Activated T-helper 17 cell treated with anti-CD3 and anti-CD28 coated beads, Interleukin-2, amount 50 U/mL, for 72 hours (primary cell): ENCODE results near the gene CD84. TPM values are rescaled to one million over a fixed set of nuclear protein-coding genes. Genes with fewer than 3 reads are reported as not detected.
"Not testable (repeated sequence)": the region's sequence is repeated elsewhere in the genome, so short reads cannot be mapped to it uniquely, and the experiment has no call there.

ENCODE experiments used
- ATAC-seq: fragments of 150-1000 bp; cut with Tn5 transposase; replicated peaks from 2 replicates; pipeline ENCODE4 v1.10.0; 2021; ENCODE audit warnings: mild to moderate bottlenecking, moderate library complexity
- H3K27ac Mint-ChIP-seq: one replicate; pipeline ENCODE4 v1.8.0; 2022; ENCODE audit warnings: mixed read lengths
- H3K27me3 Mint-ChIP-seq: one replicate; pipeline ENCODE4 v1.8.0; 2022; ENCODE audit warnings: mixed read lengths
- H3K36me3 Mint-ChIP-seq: one replicate; pipeline ENCODE4 v1.8.0; 2022; ENCODE audit warnings: low read depth, mild to moderate bottlenecking, mixed read lengths
- H3K4me1 Mint-ChIP-seq: one replicate; pipeline ENCODE4 v1.8.0; 2022; ENCODE audit warnings: mixed read lengths
- H3K4me3 Mint-ChIP-seq: one replicate; pipeline ENCODE4 v1.8.0; 2022; ENCODE audit warnings: mild to moderate bottlenecking, mixed read lengths
- H3K9me3 Mint-ChIP-seq: one replicate; pipeline ENCODE4 v1.8.0; 2022; ENCODE audit warnings: mixed read lengths
- total RNA-seq, 2 donors: library from RNA; stranded (reverse); gene quantifications; one replicate each; pipeline ENCODE4 v1.2.3, GENCODE V29; 2022

Gene CD84
- total RNA-seq, 2 donors from 2014 or later, result 15.7 to 37.3 TPM

GRCh38 chr1:160605205-160605604, 25.9 kb upstream of the CD84 start:
- H3K27ac Mint-ChIP-seq, result peak overlapping the region; percentile 89
- peak overlapping the region; percentile 80 for H3K4me3 Mint-ChIP-seq
- no peak for ATAC-seq
- H3K4me1 Mint-ChIP-seq, result peaks cover 40% of the 10 kb centered on the region
- no peaks in the 10 kb centered on the region for H3K27me3 Mint-ChIP-seq
- H3K36me3 Mint-ChIP-seq, result peaks cover 49% of the 10 kb centered on the region
- H3K9me3 Mint-ChIP-seq, result peaks cover 13% of the 10 kb centered on the region

DNA sequence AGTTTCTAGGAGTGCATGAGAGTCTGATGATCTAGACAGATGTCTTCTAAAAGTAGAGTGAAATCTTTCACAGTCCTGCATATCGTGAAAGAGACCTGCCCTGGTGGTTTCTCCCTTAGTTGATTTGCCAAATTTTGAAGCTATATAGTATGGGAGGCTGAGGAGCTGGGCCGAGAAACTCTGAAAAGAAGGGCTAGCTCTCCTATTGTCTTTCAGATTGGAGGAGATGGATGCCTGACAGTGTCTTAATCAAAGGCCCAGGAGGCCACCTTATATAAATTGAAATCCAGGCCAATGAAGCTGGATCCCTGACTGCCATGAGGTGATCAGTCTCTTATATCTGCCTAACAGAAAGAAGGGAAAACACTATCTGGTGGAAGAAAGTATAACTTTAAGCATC, 18.4 kb upstream of the CD84 start:
- no peak for ATAC-seq
- H3K4me3 Mint-ChIP-seq, result no peak overlapping the region
- no peaks in the 10 kb centered on the region for H3K4me1 Mint-ChIP-seq
- H3K27me3 Mint-ChIP-seq, result no peaks in the 10 kb centered on the region
- no peaks in the 10 kb centered on the region for H3K36me3 Mint-ChIP-seq
- peaks cover 8% of the 10 kb centered on the region for H3K9me3 Mint-ChIP-seq
- no peak overlapping the region for H3K27ac Mint-ChIP-seq

- no peak overlapping the region for H3K27ac Mint-ChIP-seq
- H3K4me1 Mint-ChIP-seq, result no peaks in the 10 kb centered on the region
- no peaks in the 10 kb centered on the region for H3K27me3 Mint-ChIP-seq
- no peaks in the 10 kb centered on the region for H3K36me3 Mint-ChIP-seq
- no peak overlapping the region for H3K4me3 Mint-ChIP-seq
- peaks cover 12% of the 10 kb centered on the region for H3K9me3 Mint-ChIP-seq
- ATAC-seq, result no peak
Measured at GRCh38 chr1:160597051-160597450, 17.8 kb upstream of the CD84 start.

DNA sequence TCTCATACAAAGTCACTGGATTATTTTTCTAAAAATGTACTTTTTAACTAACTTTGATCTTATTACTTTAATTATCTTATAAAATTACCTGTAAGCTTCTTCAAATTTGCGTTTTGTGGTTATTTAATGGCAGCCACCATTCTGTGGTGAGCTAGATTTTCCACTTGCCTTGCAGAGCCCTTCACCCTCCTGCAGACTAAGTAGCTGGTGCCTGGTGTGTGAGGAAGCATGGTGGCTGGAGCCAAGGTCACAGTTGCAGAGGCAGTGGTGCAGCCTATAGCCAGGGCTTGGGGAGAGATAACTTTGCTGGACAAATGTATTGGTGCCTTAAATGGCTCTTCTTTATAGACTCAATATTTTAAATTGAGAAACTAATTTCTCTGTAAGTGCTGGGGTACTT, 11.2 kb upstream of the CD84 start:
- peaks cover 13% of the 10 kb centered on the region for H3K9me3 Mint-ChIP-seq
- H3K27me3 Mint-ChIP-seq, result no peaks in the 10 kb centered on the region
- peaks cover 5% of the 10 kb centered on the region for H3K4me1 Mint-ChIP-seq
- no peaks in the 10 kb centered on the region for H3K36me3 Mint-ChIP-seq
- H3K4me3 Mint-ChIP-seq, result no peak overlapping the region
- no peak overlapping the region for H3K27ac Mint-ChIP-seq
- ATAC-seq, result no peak

DNA sequence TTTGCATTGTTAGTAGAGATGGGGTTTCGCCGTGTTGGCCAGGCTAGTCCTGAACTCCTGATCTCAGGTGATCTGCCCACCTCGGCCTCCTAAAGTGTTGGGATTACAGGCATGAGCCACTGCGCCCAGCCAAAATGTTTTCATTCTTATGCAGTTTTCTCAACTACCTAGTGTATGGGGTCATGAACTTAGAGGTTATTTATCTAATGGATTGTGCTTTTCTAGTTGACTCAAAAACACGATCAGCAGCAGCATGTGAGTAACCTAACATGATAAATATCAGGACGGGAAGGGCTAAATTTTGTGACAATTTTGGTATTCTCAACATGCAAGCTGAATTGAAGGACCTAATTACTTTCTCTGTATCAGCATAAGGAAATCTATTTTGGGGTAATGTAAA, 9.2 kb upstream of the CD84 start:
- no peaks in the 10 kb centered on the region for H3K36me3 Mint-ChIP-seq
- H3K27me3 Mint-ChIP-seq, result no peaks in the 10 kb centered on the region
- no peak for ATAC-seq
- H3K4me1 Mint-ChIP-seq, result peaks cover 15% of the 10 kb centered on the region
- peaks cover 8% of the 10 kb centered on the region for H3K9me3 Mint-ChIP-seq
- H3K27ac Mint-ChIP-seq, result no peak overlapping the region
- H3K4me3 Mint-ChIP-seq, result no peak overlapping the region

GRCh38 chr1:160584784-160585183, 5.5 kb upstream of the CD84 start:
- ATAC-seq, result peak; percentile 35
- no peak overlapping the region for H3K27ac Mint-ChIP-seq
- peaks cover 42% of the 10 kb centered on the region for H3K4me1 Mint-ChIP-seq

GRCh38 chr1:160582976-160583375, 3.7 kb upstream of the CD84 start:
- peak overlapping the region; percentile 31 for H3K27ac Mint-ChIP-seq
- not testable (repeated sequence) for H3K9me3 Mint-ChIP-seq, H3K36me3 Mint-ChIP-seq, ATAC-seq, H3K27me3 Mint-ChIP-seq
- peak overlapping the region; percentile 65 for H3K4me3 Mint-ChIP-seq
- H3K4me1 Mint-ChIP-seq, result peaks cover 50% of the 10 kb centered on the region

More at GRCh38 chr1:160584784-160585183, 5.5 kb upstream of the CD84 start:
- Mint-ChIP-seq H3K27me3 (no peaks in the 10 kb centered on the region), H3K9me3 (peaks cover 3% of the 10 kb centered on the region), H3K4me3 (peak overlapping the region; percentile 65), H3K36me3 (no peaks in the 10 kb centered on the region)

- H3K27ac Mint-ChIP-seq, result peak overlapping the region; percentile 89
- peak overlapping the region; percentile 73 for H3K4me3 Mint-ChIP-seq
- H3K9me3 Mint-ChIP-seq, result peaks cover 3% of the 10 kb centered on the region
- H3K27me3 Mint-ChIP-seq, result no peaks in the 10 kb centered on the region
- H3K36me3 Mint-ChIP-seq, result peaks cover 6% of the 10 kb centered on the region
- no peak for ATAC-seq
- peaks cover 59% of the 10 kb centered on the region for H3K4me1 Mint-ChIP-seq
Measured at GRCh38 chr1:160581961-160582360, 2.7 kb upstream of the CD84 start.

DNA sequence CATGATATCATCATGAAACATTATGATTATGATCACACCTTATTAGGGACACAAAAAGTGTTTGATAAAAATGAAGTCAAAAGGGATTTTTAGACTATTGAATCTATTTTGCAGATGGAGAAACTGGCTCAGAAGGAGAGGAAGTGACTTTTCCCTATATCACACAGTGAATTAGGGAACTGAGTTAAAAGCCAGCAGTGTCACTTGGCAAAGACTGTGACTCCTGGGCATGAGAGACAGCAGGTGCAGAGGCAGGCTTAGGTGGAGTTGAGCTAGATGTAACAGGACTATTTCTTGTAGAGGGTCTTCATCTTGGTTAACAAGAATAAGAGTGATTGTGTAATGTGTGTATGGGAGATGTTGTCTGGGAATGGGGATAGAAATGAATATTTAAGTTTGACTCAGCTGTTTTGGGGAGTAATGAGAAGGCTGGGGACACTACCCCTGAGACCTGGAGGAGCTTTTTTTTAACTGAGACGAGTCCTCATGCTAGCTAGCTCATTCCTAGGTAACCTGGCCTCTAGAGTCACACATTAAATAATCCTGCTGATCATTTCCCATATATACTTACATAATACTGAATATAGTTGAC, 1.0 kb upstream of the CD84 start:
- Mint-ChIP-seq H3K36me3 (peaks cover 13% of the 10 kb centered on the region), H3K4me1 (peaks cover 61% of the 10 kb centered on the region), H3K27me3 (no peaks in the 10 kb centered on the region), H3K4me3 (peak overlapping the region; percentile 73), H3K27ac (peak overlapping the region; percentile 89), H3K9me3 (no peaks in the 10 kb centered on the region)
- no peak for ATAC-seq

- H3K4me3 Mint-ChIP-seq, result peak overlapping the region; percentile 73
- H3K4me1 Mint-ChIP-seq, result peaks cover 66% of the 10 kb centered on the region
- peaks cover under 1% of the 10 kb centered on the region for H3K9me3 Mint-ChIP-seq
- peaks cover 13% of the 10 kb centered on the region for H3K36me3 Mint-ChIP-seq
- no peaks in the 10 kb centered on the region for H3K27me3 Mint-ChIP-seq
- H3K27ac Mint-ChIP-seq, result peak overlapping the region; percentile 89
- ATAC-seq, result no peak
Measured at GRCh38 chr1:160578525-160579191, 638 bp downstream of the CD84 start.

DNA sequence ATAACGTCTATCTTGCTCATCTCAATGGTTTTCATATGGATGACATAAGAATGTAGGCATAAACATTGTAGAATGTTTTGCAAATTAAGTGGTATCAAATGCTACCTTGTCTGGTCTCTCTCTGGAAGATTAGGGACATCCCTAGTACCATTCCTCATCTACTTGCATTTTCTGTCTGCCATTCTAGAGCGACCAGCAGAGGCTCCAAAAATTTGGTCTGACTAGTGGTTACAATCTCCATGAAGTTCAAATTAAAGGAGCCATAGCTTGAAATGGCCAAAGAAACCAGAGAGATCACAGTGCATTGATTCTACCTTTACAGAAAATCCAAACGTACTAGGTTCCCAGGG, 1.1 kb downstream of the CD84 start:
- H3K4me1 Mint-ChIP-seq, result peaks cover 71% of the 10 kb centered on the region
- H3K27me3 Mint-ChIP-seq, result no peaks in the 10 kb centered on the region
- H3K27ac Mint-ChIP-seq, result peak overlapping the region; percentile 89
- H3K4me3 Mint-ChIP-seq, result peak overlapping the region; percentile 73
- H3K36me3 Mint-ChIP-seq, result peaks cover 13% of the 10 kb centered on the region
- ATAC-seq, result no peak
- peaks cover 4% of the 10 kb centered on the region for H3K9me3 Mint-ChIP-seq

DNA sequence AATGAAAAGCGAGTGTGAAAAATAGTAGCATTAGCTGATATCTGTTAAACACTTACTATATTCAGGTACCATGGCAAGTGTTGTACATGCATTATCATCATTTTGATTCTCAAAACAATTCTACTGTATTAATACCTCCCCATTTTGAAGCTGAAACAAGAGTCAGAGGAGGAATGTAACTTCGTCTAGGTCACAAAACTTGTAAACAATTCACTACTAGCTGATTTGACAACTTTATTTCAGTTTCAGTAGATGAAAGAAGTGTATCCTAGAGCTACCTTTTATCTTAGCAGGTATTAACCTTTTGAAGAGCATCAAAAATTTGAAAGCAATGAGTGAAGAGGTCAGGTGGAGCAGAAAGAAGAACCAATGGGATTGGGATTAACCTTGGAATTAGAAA, 1.6 kb downstream of the CD84 start:
- Mint-ChIP-seq H3K27ac (peak overlapping the region; percentile 89), H3K4me1 (peaks cover 75% of the 10 kb centered on the region), H3K9me3 (peaks cover 4% of the 10 kb centered on the region), H3K36me3 (peaks cover 13% of the 10 kb centered on the region), H3K27me3 (no peaks in the 10 kb centered on the region), H3K4me3 (peak overlapping the region; percentile 73)
- peak; percentile 7 for ATAC-seq

DNA sequence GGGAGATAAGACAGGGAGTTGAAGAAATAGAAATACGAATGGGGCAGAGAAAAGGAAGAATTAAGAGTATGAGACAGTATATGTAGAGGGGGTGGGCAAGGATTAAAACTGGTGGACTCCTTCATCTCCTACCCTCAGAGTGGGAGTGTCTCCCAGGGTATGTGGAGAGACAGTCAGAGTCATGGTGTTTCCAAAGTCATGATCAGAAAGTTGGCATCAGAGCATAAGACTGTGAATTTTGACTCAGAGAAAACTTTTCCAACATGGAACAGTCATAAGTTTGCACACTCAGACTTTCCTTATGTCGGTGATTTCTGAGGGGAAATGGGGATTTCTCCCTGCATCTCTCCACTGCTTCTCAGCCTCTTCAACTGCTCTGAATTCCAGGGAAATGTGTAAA, 2.4 kb downstream of the CD84 start:
- peak overlapping the region; percentile 89 for H3K27ac Mint-ChIP-seq
- peaks cover 17% of the 10 kb centered on the region for H3K36me3 Mint-ChIP-seq
- H3K4me1 Mint-ChIP-seq, result peaks cover 76% of the 10 kb centered on the region
- peak; percentile 60 for ATAC-seq
- H3K4me3 Mint-ChIP-seq, result peak overlapping the region; percentile 73
- peaks cover 4% of the 10 kb centered on the region for H3K9me3 Mint-ChIP-seq
- H3K27me3 Mint-ChIP-seq, result no peaks in the 10 kb centered on the region

DNA sequence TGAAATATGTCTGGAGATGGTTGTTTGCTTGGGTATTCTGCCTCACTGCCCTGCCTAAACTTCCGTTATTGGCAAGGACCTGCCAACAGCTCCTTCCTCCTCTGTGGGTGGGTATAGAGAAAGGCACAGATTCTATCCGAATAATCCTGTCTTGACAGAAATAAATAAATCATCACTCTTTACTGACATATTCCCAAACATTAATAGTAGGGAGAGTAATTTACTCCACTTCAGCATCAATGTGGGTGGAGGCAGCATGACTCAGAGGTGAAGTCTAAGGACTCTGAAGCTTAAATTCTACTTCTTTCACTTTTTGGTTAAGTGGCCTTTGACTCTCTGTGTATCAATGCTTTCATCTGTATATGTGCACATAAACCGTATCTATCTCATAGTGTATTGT, 2.9 kb downstream of the CD84 start:
- Mint-ChIP-seq H3K27ac (peak overlapping the region; percentile 89), H3K36me3 (peaks cover 20% of the 10 kb centered on the region), H3K27me3 (no peaks in the 10 kb centered on the region), H3K4me3 (peak overlapping the region; percentile 73), H3K9me3 (peaks cover 4% of the 10 kb centered on the region), H3K4me1 (peaks cover 76% of the 10 kb centered on the region)
- peak; percentile 66 for ATAC-seq

DNA sequence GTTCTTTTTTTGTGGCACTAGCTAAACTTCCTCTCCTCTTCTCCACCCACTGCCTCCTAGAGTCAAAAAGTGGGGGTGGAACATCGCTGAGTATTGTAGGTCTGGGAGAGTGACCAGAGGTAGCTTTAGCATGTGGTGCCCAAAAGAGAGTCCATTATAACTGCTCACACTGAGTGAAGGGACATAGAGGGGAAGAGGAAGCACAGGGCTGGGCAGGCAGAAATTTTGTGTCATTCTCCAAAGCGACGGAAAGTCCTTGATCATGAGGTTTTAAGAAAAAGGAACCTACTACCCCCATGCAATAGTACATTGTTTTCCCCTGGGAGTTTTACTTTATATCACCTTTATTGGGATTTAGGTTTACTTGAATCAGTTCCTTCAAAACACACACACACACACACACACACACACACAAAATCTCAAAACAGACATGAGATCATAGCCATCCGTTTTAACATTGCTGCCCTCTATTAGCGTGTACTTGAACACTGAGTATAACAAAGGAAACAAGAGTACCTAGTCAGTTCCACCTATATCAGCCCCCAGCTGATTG, 4.1 kb downstream of the CD84 start:
- Mint-ChIP-seq H3K4me3 (peak overlapping the region; percentile 73), H3K9me3 (peaks cover 10% of the 10 kb centered on the region), H3K4me1 (peaks cover 70% of the 10 kb centered on the region), H3K27me3 (no peaks in the 10 kb centered on the region), H3K27ac (peak overlapping the region; percentile 89), H3K36me3 (peaks cover 20% of the 10 kb centered on the region)
- ATAC-seq, result peak; percentile 64
